IPS DF 4.7 (cell line): Measurements from ENCODE around the gene STK36.

ENCODE experiments used
- DNase-seq: peaks from one replicate; pipeline ENCODE4 v3.0.0-alpha.2; 2013; ENCODE audit warnings: low spot score; ENCODE audit errors: extremely low read depth

The STK36 gene, protein sequence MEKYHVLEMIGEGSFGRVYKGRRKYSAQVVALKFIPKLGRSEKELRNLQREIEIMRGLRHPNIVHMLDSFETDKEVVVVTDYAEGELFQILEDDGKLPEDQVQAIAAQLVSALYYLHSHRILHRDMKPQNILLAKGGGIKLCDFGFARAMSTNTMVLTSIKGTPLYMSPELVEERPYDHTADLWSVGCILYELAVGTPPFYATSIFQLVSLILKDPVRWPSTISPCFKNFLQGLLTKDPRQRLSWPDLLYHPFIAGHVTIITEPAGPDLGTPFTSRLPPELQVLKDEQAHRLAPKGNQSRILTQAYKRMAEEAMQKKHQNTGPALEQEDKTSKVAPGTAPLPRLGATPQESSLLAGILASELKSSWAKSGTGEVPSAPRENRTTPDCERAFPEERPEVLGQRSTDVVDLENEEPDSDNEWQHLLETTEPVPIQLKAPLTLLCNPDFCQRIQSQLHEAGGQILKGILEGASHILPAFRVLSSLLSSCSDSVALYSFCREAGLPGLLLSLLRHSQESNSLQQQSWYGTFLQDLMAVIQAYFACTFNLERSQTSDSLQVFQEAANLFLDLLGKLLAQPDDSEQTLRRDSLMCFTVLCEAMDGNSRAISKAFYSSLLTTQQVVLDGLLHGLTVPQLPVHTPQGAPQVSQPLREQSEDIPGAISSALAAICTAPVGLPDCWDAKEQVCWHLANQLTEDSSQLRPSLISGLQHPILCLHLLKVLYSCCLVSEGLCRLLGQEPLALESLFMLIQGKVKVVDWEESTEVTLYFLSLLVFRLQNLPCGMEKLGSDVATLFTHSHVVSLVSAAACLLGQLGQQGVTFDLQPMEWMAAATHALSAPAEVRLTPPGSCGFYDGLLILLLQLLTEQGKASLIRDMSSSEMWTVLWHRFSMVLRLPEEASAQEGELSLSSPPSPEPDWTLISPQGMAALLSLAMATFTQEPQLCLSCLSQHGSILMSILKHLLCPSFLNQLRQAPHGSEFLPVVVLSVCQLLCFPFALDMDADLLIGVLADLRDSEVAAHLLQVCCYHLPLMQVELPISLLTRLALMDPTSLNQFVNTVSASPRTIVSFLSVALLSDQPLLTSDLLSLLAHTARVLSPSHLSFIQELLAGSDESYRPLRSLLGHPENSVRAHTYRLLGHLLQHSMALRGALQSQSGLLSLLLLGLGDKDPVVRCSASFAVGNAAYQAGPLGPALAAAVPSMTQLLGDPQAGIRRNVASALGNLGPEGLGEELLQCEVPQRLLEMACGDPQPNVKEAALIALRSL (N-terminal part only)

DNA sequence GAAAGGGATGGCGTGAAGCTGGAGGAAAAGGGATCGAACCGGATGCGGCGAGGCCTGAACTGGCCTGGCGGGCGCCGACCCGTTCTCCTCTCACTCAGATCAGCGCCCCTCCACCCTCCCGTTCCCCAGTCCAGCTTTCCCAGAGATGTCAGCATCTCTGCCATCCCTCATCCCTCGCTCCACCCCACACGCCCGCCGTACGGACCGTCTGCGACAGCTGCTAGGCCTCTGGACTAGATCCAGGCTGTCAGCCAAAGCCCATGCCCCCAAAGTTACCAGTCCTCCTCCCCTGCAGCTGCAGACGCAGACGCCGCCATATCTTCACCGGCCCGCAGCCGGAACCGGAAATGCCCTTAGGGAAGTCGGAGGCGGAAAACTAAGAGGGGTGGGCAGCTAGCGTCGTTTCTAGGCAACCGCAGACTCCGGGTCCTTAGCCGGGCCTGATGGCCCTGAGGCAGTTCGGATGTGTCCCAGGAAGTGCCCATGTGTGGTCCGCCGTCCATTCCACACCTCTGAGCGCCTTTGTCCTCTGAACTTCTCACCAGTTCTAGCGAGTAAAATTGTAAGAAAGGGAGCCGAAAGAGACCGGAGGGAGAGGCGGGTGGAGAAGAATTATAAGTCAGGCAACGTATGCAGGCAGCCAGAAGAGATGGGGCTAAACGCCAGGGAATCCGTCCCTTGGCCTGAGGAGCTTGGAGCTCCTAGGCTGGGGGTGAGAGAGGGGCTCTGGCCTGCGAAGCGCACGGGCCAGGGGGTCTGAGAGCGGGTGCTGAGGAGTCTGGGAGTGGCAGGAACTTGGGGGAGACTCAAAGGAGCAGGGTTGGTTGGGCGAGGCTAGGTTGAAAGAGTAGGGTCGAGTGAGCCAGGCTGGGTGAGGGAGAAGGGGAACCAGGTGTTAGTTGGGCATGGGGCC lies at the start of gene STK36, which contains the start of gene RNF25:
TSS of gene STK36 (plus strand) at position 433 of the 913 bp plus-strand sequence. CDS start 744 bp downstream, outside the sequence.
TSS of gene RNF25 (minus strand) at position 349 of the 913 bp plus-strand sequence. CDS start at position 317, 32 bp downstream.
- DNase-seq = peak; percentile 80

DNA sequence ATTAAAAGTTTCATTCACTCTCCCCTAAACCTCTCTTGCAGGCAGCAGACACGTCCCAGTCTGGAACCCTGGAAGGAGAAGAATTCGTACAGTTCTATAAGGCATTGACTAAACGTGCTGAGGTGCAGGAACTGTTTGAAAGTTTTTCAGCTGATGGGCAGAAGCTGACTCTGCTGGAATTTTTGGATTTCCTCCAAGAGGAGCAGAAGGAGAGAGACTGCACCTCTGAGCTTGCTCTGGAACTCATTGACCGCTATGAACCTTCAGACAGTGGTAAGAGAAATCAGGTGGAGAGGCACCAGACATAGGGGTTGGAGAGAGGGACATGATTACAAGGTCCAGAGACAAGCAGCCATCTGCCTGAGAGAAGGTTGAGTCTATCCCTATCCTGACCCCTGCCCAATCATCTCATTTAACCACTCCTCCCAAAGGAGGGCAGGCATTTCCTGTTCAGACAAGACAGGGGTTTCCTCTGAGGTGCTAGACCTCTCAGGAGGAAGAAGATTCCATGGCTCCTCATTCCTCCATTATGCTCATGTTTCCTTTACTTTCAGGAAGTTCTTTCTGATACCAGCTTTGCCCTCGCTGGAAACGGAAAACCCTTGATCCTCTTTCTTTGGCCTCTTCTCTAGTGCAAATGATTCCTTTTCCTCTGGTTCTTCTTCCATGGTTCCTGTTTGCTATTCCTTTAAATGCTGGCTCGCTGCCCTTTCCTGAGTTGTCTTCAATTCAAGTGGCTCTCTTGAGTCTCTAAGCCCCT lies 49.1 kb upstream of the STK36 start:
- no peak for DNase-seq

GRCh38 chr2:218623366-218623705 lies 48.5 kb upstream of the STK36 start:
- DNase-seq = no peak

DNA sequence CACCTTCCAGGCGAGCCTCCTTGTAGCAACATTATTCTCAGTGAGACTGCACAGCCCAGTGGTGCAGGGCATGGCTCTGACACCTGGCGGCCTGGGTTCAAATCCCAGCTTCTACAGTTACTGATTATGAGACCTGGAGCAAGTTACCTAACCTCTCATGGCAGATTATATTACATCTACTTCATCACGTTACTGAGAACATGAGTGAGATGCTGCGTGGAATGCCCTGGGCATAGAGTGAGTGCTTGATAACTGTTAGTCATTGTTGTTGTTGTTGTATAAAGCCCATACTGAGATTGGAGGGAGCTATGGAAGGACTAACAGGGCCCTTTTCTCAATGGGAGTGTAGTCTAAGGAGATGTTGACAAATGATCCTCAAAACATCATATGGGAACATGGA lies 45.5 kb upstream of the STK36 start:
- no peak for DNase-seq

GRCh38 chr2:218627939-218628338 lies 43.9 kb upstream of the STK36 start:
- DNase-seq = no peak

DNA sequence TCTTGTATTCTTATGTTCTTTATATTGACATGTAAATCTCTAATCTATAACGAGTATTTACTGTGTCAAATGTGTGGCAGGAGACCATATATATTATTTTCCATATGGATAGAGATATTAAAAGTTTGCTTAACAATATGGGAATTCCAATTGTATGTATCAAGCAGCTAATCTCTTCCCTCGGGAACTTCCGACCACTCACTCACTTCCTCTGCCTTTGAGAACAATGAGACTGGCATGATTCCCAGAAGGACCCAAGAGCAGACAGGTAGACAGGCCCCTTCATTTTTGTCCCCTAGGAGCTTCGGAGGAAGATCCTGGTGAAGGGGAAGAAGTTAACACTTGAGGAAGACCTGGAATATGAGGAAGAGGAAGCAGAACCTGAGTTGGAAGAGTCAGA lies 40.0 kb upstream of the STK36 start:
- DNase-seq = no peak

DNA sequence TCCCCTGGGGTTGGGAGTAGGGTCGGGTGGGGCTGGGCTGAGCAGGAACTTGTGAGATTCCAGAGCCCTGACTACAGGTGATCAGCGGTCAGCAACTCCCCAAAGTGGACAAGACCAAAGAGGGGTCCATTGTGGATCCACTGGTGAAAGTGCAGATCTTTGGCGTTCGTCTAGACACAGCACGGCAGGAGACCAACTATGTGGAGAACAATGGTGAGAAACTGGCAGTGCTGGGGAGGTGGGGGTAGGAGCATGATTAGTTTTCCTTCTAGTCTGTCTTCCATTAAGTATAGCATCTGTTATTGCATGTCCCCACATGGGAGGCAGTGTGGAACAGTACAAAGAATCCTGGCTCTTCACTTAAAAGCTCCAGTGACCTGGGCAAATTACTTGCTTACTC lies 36.2 kb upstream of the STK36 start:
- no peak for DNase-seq

GRCh38 chr2:218638372-218638771 lies 33.5 kb upstream of the STK36 start:
- DNase-seq = no peak

DNA sequence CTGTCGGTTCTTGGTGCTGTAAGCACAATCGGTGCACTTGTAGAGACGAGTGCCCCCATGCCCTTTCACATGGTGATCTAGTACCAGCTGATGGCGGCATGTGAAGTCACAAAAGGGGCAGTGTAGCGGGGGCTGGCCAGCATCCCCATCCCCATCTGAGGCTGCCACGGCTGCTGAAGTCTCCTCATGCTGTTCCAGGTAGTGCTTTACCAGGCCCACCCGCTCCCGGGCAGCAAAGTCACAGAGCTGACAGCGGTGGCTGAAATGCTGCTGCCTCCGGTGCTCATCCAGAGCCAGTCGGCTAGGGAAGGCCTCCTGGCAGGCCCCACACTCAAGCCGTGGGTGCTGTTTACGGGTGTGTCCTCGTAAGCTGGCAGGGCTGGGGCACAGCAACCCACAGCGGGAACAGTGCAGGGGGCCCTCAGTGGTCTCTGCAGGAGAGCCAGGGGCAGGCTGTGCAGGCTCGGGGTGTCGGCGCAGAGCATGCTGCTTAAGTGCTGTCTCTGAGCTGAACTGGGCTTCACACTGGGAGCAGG lies 29.7 kb upstream of the STK36 start:
- DNase-seq = no peak

- DNase-seq = no peak
Measured at GRCh38 chr2:218642786-218643185, 29.1 kb upstream of the STK36 start.

GRCh38 chr2:218643751-218644310 lies 28.1 kb upstream of the STK36 start:
- DNase-seq = no peak

GRCh38 chr2:218644721-218645120 lies 27.2 kb upstream of the STK36 start:
- DNase-seq = no peak

GRCh38 chr2:218645126-218645525 lies 26.8 kb upstream of the STK36 start:
- no peak for DNase-seq

- peak; percentile 30 for DNase-seq
Measured at GRCh38 chr2:218648088-218648786, 23.6 kb upstream of the STK36 start.

DNA sequence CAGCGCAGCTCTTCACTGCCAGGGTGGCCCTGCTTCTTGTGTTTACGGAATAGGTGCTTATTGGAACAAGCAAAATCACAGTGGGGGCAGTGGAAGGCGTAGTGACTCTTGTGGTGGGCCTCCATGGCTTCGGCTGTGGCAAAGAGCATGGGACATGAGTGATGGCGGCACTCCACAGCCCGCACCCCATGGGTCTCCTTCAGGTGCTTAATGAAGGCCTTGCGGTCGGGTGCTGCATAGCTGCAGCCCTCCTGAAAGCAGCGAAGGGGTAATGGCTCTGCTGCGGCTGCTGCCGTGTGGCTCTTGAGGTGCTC lies 23.1 kb upstream of the STK36 start:
- DNase-seq = no peak

- DNase-seq = no peak
Measured at GRCh38 chr2:218655751-218656150, 16.1 kb upstream of the STK36 start.

DNA sequence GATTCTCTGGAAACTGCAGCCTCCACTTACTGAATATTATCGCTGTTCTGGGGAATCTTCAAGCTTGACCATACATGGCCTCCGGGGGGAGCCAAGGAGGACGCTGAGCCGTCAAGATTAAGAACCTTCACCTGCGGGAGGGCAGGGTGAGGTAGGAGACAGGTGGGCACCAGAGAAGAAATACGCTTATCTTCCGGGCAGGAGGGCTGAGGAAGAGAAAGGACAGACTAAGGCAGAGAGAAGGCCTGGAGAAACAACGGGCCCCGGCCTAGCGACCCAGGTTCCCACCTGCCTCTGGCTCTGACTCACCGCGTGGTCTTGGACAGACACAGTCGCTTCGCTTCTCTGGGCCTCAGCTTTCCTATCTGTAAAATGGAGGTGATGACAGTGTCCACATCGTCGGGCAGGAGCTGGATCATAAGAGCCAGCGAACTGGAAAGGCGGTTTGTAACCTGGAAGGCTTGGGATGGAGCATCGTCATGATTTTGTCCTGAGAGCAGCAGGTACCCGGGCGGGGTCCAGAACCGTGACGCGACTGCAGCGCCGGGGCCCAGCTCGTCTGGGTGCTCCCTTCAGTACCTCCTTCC lies 13.1 kb upstream of the STK36 start:
- DNase-seq = no peak

DNA sequence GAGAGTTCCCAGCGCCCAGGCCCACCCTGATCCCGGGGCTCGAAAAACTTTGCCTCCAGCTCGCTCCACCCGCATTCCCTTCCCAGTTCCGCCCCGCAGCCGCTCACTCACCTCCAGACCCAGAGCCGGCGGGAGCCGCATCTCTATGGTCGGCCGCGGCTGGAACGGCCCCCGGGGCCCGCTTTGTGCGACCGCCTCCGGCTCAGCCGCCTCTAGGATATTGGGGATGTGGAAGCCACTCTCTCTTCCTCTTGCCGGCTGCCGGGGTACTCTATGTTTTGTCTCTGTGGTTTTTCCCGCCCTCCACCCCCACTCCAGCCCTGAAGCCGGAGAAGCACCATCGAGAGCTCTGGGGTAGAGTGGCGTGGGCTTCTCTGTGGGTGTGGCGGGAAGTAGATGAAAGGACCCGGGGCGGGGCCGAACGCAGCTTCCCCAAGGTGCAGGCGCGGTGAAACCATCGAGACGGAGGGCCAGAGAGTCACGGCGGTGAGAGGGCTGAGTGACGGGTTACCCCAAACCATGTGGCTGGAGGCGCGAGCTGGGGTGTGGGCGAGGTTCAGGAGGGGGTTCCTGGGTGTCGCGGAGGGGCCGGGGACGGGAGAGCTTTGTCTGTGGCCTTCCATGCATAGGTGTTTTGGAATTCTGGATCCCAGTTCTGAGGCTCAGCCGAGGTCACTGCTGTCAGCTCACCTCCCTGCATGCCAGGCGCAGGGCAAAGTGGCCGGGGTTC lies 12.5 kb upstream of the STK36 start, which contains the start of the genes BCS1L and ZNF142:
TSS of gene BCS1L (plus strand) at position 426 of the 730 bp plus-strand sequence. CDS start 1,305 bp downstream, outside the sequence.
TSS of gene ZNF142 (minus strand) at position 366 of the 730 bp plus-strand sequence. CDS start 3,194 bp downstream, outside the sequence.
- peak; percentile 64 for DNase-seq
